Right lobe of liver (tissue), 6 donors: Measurements from ENCODE around the gene EFNA5. TPM values are rescaled to one million over a fixed set of nuclear protein-coding genes. Genes with fewer than 3 reads are reported as not detected.

ENCODE experiments used
- ATAC-seq, 4 donors: fragments of 200-7000 bp; cut with Tn5 transposase; one replicate each; pipeline ENCODE4 v1.9.1; 2020; ENCODE audit warnings: mild to moderate bottlenecking in 4 of 4, moderate library complexity in 4 of 4
- DNase-seq, 3 donors: peaks; one replicate each; pipeline ENCODE4 v3.0.0-alpha.2; 2020
- H3K27ac ChIP-seq, 3 donors: fragments of 200-600 bp; one replicate each; pipeline ENCODE4 v1.8.0; 2022
- H3K27me3 ChIP-seq, 2 donors: fragments of 200-600 bp; one replicate each; pipeline ENCODE4 v1.8.0; 2022
- H3K36me3 ChIP-seq, 4 donors: fragments of 200-600 bp; sonication (generic) in 1 of 4; one replicate each; pipeline versions ENCODE4 v1.5.1 to v1.8.0; 2017 to 2022; ENCODE audit warnings: control low read depth in 1 of 4
- H3K4me1 ChIP-seq, 4 donors: fragments of 200-600 bp; sonication (generic) in 1 of 4; one replicate each; pipeline versions ENCODE4 v1.5.1 to v1.8.0; 2017 to 2022; ENCODE audit warnings: control low read depth in 1 of 4
- H3K4me3 ChIP-seq, 3 donors: fragments of 200-600 bp; one replicate each; pipeline ENCODE4 v1.8.0; 2022
- H3K9me3 ChIP-seq, 4 donors: fragments of 200-600 bp; sonication (generic) in 1 of 4; one replicate each; pipeline versions ENCODE4 v1.5.1 to v1.8.0; 2017 to 2022; ENCODE audit warnings: control low read depth in 1 of 4
- CTCF ChIP-seq, 4 donors: fragments of 200-600 bp in 3 of 4; fragments of 450-650 bp in 1 of 4; IDR thresholded peaks; one replicate each; pipeline versions ENCODE4 v1.5.1 to v1.8.0; 2016 to 2022; ENCODE audit warnings: antibody characterized with exemption in 4 of 4, mild to moderate bottlenecking in 2 of 4
- POLR2A ChIP-seq: fragments of 450-650 bp; IDR thresholded peaks from one replicate; pipeline ENCODE4 v1.6.1; 2017; ENCODE audit warnings: antibody characterized with exemption, mild to moderate bottlenecking
- WGBS: methylation state at CpG from one replicate; pipeline ENCODE4 v1.1.6; 2018; ENCODE audit warnings: low coverage, low lambda C conversion rate; ENCODE audit not compliant: insufficient coverage; ENCODE audit errors: missing lambda C conversion rate; 5-methylcytosine and 5-hydroxymethylcytosine counted together
- intact Hi-C, 2 donors: fragments of 100-400 bp; cut with DNase I; formaldehyde crosslinking; loops; one replicate each; pipeline versions ENCODE4 v1.11.2 to v1.14.1; 2022
- total RNA-seq, 6 experiments: library from RNA; depleted of rRNA in 2 of 6; stranded (reverse); fragments of >200 nt in 2 of 6; fragmentation: NEBNext Ultra II Directional in 3 of 6; extraction: Animal tissue kit (Norgen Biotek cat#: 25700) in 3 of 6; gene quantifications; one replicate each; pipeline versions ENCODE4 v1.1.0 to v1.2.4, GENCODE V29; 2016 to 2023
- donor health status: DM: no; HTN: yes; CAD: no.
- donor health status: DM: no; HTN: no; CAD: no.
- donor health status: DM: no; HTN: no; CAD: no.
- donor health status: DM: no; HTN: yes; CAD: no.
- donor health status: DM: no; HTN: yes; CAD: no.

EFNA5 gene
- total RNA-seq, 6 experiments from 2014 or later, result 0.18 to 11.7 (median 1.4) TPM

- no peak for ATAC-seq
- intact Hi-C loops, result no loop called here
These were observed 266.0 kb downstream of the EFNA5 start for GRCh38 chr5:107404595-107405374.

GRCh38 chr5:107403228-107403953 lies 267.3 kb downstream of the EFNA5 start:
- no peak overlapping the region for H3K27ac ChIP-seq
- no peaks in the 10 kb centered on the region for H3K27me3 ChIP-seq
- DNase-seq (no peak), ATAC-seq (no peak)
- no peaks in the 10 kb centered on the region for H3K36me3 ChIP-seq
- no peak overlapping the region for H3K4me3 ChIP-seq
- intact Hi-C loops, result no loop called here
- TF ChIP-seq CTCF (IDR thresholded peaks at IDR 0.05) (no peak), POLR2A (no peak)
- no peaks in the 10 kb centered on the region for H3K9me3 ChIP-seq
- no peaks in the 10 kb centered on the region for H3K4me1 ChIP-seq
- 31% methylated on average over 3 of the region's 3 CpGs for WGBS

More at GRCh38 chr5:107404595-107405374, 266.0 kb downstream of the EFNA5 start:
- no peak overlapping the region for H3K4me3 ChIP-seq
- WGBS, result 73% methylated on average over 9 of the region's 10 CpGs
- no peak overlapping the region for H3K27ac ChIP-seq
- TF ChIP-seq CTCF (IDR thresholded peaks at IDR 0.05) (no peak), POLR2A (no peak)
- DNase-seq, result no peak
- H3K4me1 ChIP-seq, result no peaks in the 10 kb centered on the region
- H3K9me3 ChIP-seq, result no peaks in the 10 kb centered on the region
- H3K36me3 ChIP-seq, result no peaks in the 10 kb centered on the region
- no peaks in the 10 kb centered on the region for H3K27me3 ChIP-seq

- Histone ChIP-seq H3K36me3 (no peaks in the 10 kb centered on the region), H3K9me3 (no peaks in the 10 kb centered on the region), H3K4me1 (no peaks in the 10 kb centered on the region), H3K4me3 (no peak overlapping the region), H3K27ac (no peak overlapping the region), H3K27me3 (no peaks in the 10 kb centered on the region)
- WGBS, result 57% methylated on average over 8 of the region's 12 CpGs
- no peak for ATAC-seq
- DNase-seq, result no peak
- TF ChIP-seq POLR2A, result no peak
- TF ChIP-seq CTCF (IDR thresholded peaks at IDR 0.05), result no peak
- intact Hi-C loops, result no loop called here
These were observed 268.1 kb downstream of the EFNA5 start for GRCh38 chr5:107402434-107403227.

GRCh38 chr5:107401470-107402122 lies 269.1 kb downstream of the EFNA5 start:
- Histone ChIP-seq H3K4me1 (no peaks in the 10 kb centered on the region), H3K27me3 (no peaks in the 10 kb centered on the region), H3K36me3 (no peaks in the 10 kb centered on the region), H3K9me3 (no peaks in the 10 kb centered on the region), H3K4me3 (no peak overlapping the region), H3K27ac (no peak overlapping the region)
- ATAC-seq, result no peak
- intact Hi-C loops, result no loop called here
- WGBS, result 54% methylated on average over 5 of the region's 5 CpGs
- DNase-seq, result no peak
- no peak for TF ChIP-seq CTCF (IDR thresholded peaks at IDR 0.05)
